SK-N-MC (cell line): ENCODE results near the gene ATAD3A.

ENCODE experiments used
- EZH2 ChIP-seq: fragments of 200-600 bp; sonication (generic); IDR thresholded peaks from one replicate; pipeline ENCODE4 v1.6.1; 2017; ENCODE audit warnings: antibody characterized with exemption
- POLR2AphosphoS5 ChIP-seq: IDR thresholded peaks from 2 replicates; pipeline ENCODE4 v1.6.1; 2012; ENCODE audit warnings: mild to moderate bottlenecking, low read depth, low read length, borderline replicate concordance

- TF ChIP-seq POLR2AphosphoS5 (no peak), EZH2 (no peak)
These were observed 28.3 kb downstream of the ATAD3A start, which contains the start of gene TMEM240 for GRCh38 chr1:1540090-1540817.
